ENCODE measurements around the gene TMCO4.
A peak's percentile ranks its signal among the peaks of the same experiment; 100 is the strongest.

Gene TMCO4

GRCh38 chr1:19658186-19658585 is 141.5 kb downstream of the TMCO4 start:
- Histone ChIP-seq H3K36me3 (ENCODE audit: insufficient read depth, low read length) (no peaks in the 10 kb centered on the region), H3K4me3 (ENCODE audit: low read length) (no peak overlapping the region), H3K9ac (ENCODE audit: low read depth, low read length) (no peak overlapping the region), H3K4me2 (ENCODE audit: low read length) (no peak overlapping the region), H3K9me3 (replicated peaks; ENCODE audit: low read length) (no peaks in the 10 kb centered on the region), H3K4me1 (ENCODE audit: control insufficient read depth, insufficient read depth, low read length) (no peaks in the 10 kb centered on the region), H3K27me3 (ENCODE audit: control insufficient read depth, insufficient read depth, low read length) (peaks cover 7% of the 10 kb centered on the region)

GRCh38 chr1:19657511-19657910 is 142.2 kb downstream of the TMCO4 start:
- no peak overlapping the region for H3K4me3 ChIP-seq (ENCODE audit: low read length)

DNA sequence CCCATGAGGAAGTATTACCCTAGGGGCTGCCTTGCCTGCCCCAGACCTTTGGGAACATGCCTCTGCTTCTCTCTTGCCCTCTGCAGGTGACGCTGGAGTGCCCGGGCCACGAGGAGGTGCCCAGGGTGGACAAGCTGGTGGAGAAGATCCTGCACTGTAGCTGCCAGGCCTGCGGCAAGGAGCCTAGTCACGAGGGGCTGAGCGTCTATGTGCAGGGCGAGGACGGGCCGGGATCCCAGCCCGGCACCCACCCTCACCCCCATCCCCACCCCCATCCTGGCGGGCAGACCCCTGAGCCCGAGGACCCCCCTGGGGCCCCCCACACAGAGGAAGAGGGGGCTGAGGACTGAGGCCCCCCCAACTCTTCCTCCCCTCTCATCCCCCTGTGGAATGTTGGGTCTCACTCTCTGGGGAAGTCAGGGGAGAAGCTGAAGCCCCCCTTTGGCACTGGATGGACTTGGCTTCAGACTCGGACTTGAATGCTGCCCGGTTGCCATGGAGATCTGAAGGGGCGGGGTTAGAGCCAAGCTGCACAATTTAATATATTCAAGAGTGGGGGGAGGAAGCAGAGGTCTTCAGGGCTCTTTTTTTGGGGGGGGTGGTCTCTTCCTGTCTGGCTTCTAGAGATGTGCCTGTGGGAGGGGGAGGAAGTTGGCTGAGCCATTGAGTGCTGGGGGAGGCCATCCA is 142.8 kb downstream of the TMCO4 start:
- Histone ChIP-seq H3K27me3 (ENCODE audit: control insufficient read depth, insufficient read depth, low read length) (no peaks in the 10 kb centered on the region), H3K4me2 (ENCODE audit: low read length) (no peak overlapping the region), H3K9ac (ENCODE audit: low read depth, low read length) (no peak overlapping the region), H3K9me3 (replicated peaks; ENCODE audit: low read length) (no peaks in the 10 kb centered on the region), H3K36me3 (ENCODE audit: insufficient read depth, low read length) (no peaks in the 10 kb centered on the region), H3K4me1 (ENCODE audit: control insufficient read depth, insufficient read depth, low read length) (peaks cover 6% of the 10 kb centered on the region), H3K4me3 (ENCODE audit: low read length) (no peak overlapping the region)

More at GRCh38 chr1:19657511-19657910, 142.2 kb downstream of the TMCO4 start:
- Histone ChIP-seq H3K9ac (ENCODE audit: low read depth, low read length) (no peak overlapping the region), H3K4me2 (ENCODE audit: low read length) (no peak overlapping the region), H3K4me1 (ENCODE audit: control insufficient read depth, insufficient read depth, low read length) (peaks cover under 1% of the 10 kb centered on the region), H3K36me3 (ENCODE audit: insufficient read depth, low read length) (no peaks in the 10 kb centered on the region), H3K9me3 (replicated peaks; ENCODE audit: low read length) (no peaks in the 10 kb centered on the region), H3K27me3 (ENCODE audit: control insufficient read depth, insufficient read depth, low read length) (peaks cover 3% of the 10 kb centered on the region)

- Histone ChIP-seq H3K4me1 (ENCODE audit: control insufficient read depth, insufficient read depth, low read length) (peaks cover 9% of the 10 kb centered on the region), H3K4me2 (ENCODE audit: low read length) (no peak overlapping the region), H3K4me3 (ENCODE audit: low read length) (no peak overlapping the region), H3K36me3 (ENCODE audit: insufficient read depth, low read length) (no peaks in the 10 kb centered on the region), H3K9me3 (replicated peaks; ENCODE audit: low read length) (no peaks in the 10 kb centered on the region), H3K27me3 (ENCODE audit: control insufficient read depth, insufficient read depth, low read length) (no peaks in the 10 kb centered on the region), H3K9ac (ENCODE audit: low read depth, low read length) (no peak overlapping the region)
Measured at GRCh38 chr1:19656134-19656779, 143.5 kb downstream of the TMCO4 start.

DNA sequence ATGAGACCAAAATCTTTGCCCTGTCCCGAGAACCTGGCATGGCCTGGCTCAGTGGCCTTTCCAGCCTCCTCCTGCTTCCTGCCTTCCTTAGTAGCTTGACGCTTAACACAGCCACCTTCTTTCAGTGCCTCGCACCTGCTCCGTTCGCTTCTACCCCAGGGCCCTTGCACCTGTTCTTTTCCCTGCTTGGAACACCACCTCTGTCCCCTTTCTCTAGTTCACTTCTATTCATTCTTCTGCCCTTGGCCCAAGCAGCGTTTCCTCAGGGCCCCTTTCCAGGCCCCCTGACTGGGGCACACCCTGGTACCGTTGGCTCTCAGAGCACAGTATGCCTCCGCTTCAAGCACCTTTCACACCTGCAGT is 144.0 kb downstream of the TMCO4 start:
- Histone ChIP-seq H3K36me3 (ENCODE audit: insufficient read depth, low read length) (no peaks in the 10 kb centered on the region), H3K4me2 (ENCODE audit: low read length) (no peak overlapping the region), H3K4me3 (ENCODE audit: low read length) (no peak overlapping the region), H3K4me1 (ENCODE audit: control insufficient read depth, insufficient read depth, low read length) (peaks cover 15% of the 10 kb centered on the region), H3K9ac (ENCODE audit: low read depth, low read length) (no peak overlapping the region), H3K27me3 (ENCODE audit: control insufficient read depth, insufficient read depth, low read length) (no peaks in the 10 kb centered on the region), H3K9me3 (replicated peaks; ENCODE audit: low read length) (no peaks in the 10 kb centered on the region)

DNA sequence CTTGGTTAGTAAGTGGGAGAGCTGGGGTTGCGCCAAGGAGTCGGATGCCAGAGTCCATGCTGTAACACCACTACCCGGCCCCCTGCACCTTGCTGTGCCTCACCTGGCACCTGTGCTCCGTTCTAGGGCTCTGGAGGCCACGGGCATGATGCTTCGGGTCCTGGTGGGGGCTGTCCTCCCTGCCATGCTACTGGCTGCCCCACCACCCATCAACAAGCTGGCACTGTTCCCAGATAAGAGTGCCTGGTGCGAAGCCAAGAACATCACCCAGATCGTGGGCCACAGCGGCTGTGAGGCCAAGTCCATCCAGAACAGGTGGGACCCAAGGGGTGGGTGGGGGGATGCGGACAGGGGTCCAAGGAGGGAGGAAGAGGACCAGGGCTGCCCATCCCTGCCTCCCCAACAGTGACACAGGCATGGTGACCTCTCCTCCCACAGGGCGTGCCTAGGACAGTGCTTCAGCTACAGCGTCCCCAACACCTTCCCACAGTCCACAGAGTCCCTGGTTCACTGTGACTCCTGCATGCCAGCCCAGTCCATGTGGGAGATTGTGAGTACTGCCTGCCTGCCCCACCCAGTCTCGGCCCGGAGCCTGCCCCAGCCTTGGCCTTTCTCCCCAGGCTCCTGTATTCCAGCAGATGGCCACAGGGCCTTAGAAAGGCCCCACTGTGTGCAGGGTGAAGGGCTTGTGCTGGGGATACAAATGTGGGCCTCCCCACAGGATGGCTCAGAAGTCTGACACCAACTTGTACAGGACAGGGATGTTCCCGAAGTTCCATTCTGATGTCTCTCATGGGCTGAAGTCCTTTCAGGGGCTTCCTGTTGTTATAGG is 144.6 kb downstream of the TMCO4 start:
- no peak overlapping the region for H3K9ac ChIP-seq (ENCODE audit: low read depth, low read length)
- H3K36me3 ChIP-seq (ENCODE audit: insufficient read depth, low read length): no peaks in the 10 kb centered on the region
- H3K4me1 ChIP-seq (ENCODE audit: control insufficient read depth, insufficient read depth, low read length): peaks cover 15% of the 10 kb centered on the region

GRCh38 chr1:19654386-19654785 is 145.3 kb downstream of the TMCO4 start:
- Histone ChIP-seq H3K4me1 (ENCODE audit: control insufficient read depth, insufficient read depth, low read length) (peaks cover 15% of the 10 kb centered on the region), H3K9ac (ENCODE audit: low read depth, low read length) (no peak overlapping the region), H3K4me3 (ENCODE audit: low read length) (no peak overlapping the region)

More for the DNA sequence above, 144.6 kb downstream of the TMCO4 start:
- no peaks in the 10 kb centered on the region for H3K27me3 ChIP-seq (ENCODE audit: control insufficient read depth, insufficient read depth, low read length)
- H3K4me3 ChIP-seq (ENCODE audit: low read length): no peak overlapping the region
- H3K4me2 ChIP-seq (ENCODE audit: low read length): no peak overlapping the region
- no peaks in the 10 kb centered on the region for H3K9me3 ChIP-seq (replicated peaks; ENCODE audit: low read length)

GRCh38 chr1:19651141-19651737 is 148.5 kb downstream of the TMCO4 start:
- Histone ChIP-seq H3K4me2 (ENCODE audit: low read length) (peak overlapping the region; percentile 35), H3K9me3 (replicated peaks; ENCODE audit: low read length) (no peaks in the 10 kb centered on the region), H3K36me3 (ENCODE audit: insufficient read depth, low read length) (no peaks in the 10 kb centered on the region), H3K4me3 (ENCODE audit: low read length) (no peak overlapping the region), H3K4me1 (ENCODE audit: control insufficient read depth, insufficient read depth, low read length) (peaks cover 19% of the 10 kb centered on the region), H3K27me3 (ENCODE audit: control insufficient read depth, insufficient read depth, low read length) (no peaks in the 10 kb centered on the region), H3K9ac (ENCODE audit: low read depth, low read length) (no peak overlapping the region)

More at GRCh38 chr1:19654386-19654785, 145.3 kb downstream of the TMCO4 start:
- Histone ChIP-seq H3K4me2 (ENCODE audit: low read length) (no peak overlapping the region), H3K36me3 (ENCODE audit: insufficient read depth, low read length) (no peaks in the 10 kb centered on the region), H3K9me3 (replicated peaks; ENCODE audit: low read length) (no peaks in the 10 kb centered on the region), H3K27me3 (ENCODE audit: control insufficient read depth, insufficient read depth, low read length) (no peaks in the 10 kb centered on the region)

GRCh38 chr1:19650416-19651140 is 149.1 kb downstream of the TMCO4 start:
- peaks cover 23% of the 10 kb centered on the region for H3K4me1 ChIP-seq (ENCODE audit: control insufficient read depth, insufficient read depth, low read length)
- no peak overlapping the region for H3K9ac ChIP-seq (ENCODE audit: low read depth, low read length)
- H3K9me3 ChIP-seq (replicated peaks; ENCODE audit: low read length): no peaks in the 10 kb centered on the region
- H3K4me3 ChIP-seq (ENCODE audit: low read length): no peak overlapping the region
- H3K4me2 ChIP-seq (ENCODE audit: low read length): peak overlapping the region; percentile 35
- no peaks in the 10 kb centered on the region for H3K36me3 ChIP-seq (ENCODE audit: insufficient read depth, low read length)
- H3K27me3 ChIP-seq (ENCODE audit: control insufficient read depth, insufficient read depth, low read length): no peaks in the 10 kb centered on the region

GRCh38 chr1:19648689-19649088 is 151.0 kb downstream of the TMCO4 start:
- Histone ChIP-seq H3K4me2 (ENCODE audit: low read length) (no peak overlapping the region), H3K9me3 (replicated peaks; ENCODE audit: low read length) (no peaks in the 10 kb centered on the region), H3K9ac (ENCODE audit: low read depth, low read length) (no peak overlapping the region), H3K36me3 (ENCODE audit: insufficient read depth, low read length) (no peaks in the 10 kb centered on the region), H3K4me1 (ENCODE audit: control insufficient read depth, insufficient read depth, low read length) (peaks cover 32% of the 10 kb centered on the region), H3K4me3 (ENCODE audit: low read length) (no peak overlapping the region), H3K27me3 (ENCODE audit: control insufficient read depth, insufficient read depth, low read length) (no peaks in the 10 kb centered on the region)

DNA sequence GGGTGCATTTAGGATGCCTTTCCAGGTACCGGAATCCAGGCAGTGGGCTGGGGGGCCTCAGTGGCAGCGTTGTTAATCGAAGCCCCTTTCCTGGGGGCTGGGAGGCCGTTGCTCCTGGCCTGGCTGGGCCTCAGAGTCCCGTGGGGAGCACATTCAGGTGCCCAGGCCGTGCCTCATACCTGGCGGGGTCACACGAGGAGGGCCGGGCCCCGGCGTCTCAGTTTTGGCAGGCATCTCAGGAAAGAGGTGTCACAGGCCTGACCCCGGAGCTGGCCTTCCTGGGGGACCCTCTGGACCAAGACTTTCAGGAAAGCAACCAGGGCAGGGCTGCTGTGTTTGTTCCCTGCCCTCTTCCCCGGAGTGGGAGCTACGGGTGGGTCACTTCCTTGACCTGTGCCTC is 151.5 kb downstream of the TMCO4 start:
- Histone ChIP-seq H3K4me1 (ENCODE audit: control insufficient read depth, insufficient read depth, low read length) (peaks cover 37% of the 10 kb centered on the region), H3K4me3 (ENCODE audit: low read length) (no peak overlapping the region), H3K4me2 (ENCODE audit: low read length) (no peak overlapping the region), H3K27me3 (ENCODE audit: control insufficient read depth, insufficient read depth, low read length) (no peaks in the 10 kb centered on the region), H3K36me3 (ENCODE audit: insufficient read depth, low read length) (no peaks in the 10 kb centered on the region), H3K9ac (ENCODE audit: low read depth, low read length) (no peak overlapping the region), H3K9me3 (replicated peaks; ENCODE audit: low read length) (no peaks in the 10 kb centered on the region)
